Left colon (tissue), 2 donors: ENCODE data around the gene RFT1. TPM values are rescaled to one million over a fixed set of nuclear protein-coding genes. Genes with fewer than 3 reads are reported as not detected.

Source experiments
- ATAC-seq: fragments of 200-7000 bp; cut with Tn5 transposase; one replicate; pipeline ENCODE4 v1.9.1; 2020; ENCODE audit warnings: mild to moderate bottlenecking, moderate library complexity
- DNase-seq, 2 donors: peaks; one replicate each; pipeline ENCODE4 v3.0.0-alpha.2; 2020
- intact Hi-C, 2 donors: fragments of 100-400 bp; cut with DNase I in 1 of 2; cut with micrococcal nuclease in 1 of 2; formaldehyde crosslinking; loops; one replicate each; pipeline versions ENCODE4 v1.11.2 to v1.14.0; 2022; cut with DNase I, micrococcal nuclease
- total RNA-seq, 2 donors: library from RNA; stranded (reverse); fragmentation: NEBNext Ultra II Directional; extraction: Animal tissue kit (Norgen Biotek cat#: 25700); gene quantifications; one replicate each; pipeline ENCODE4 v1.2.1, GENCODE V29; 2021
- donor health status: DM: no; HTN: no; CAD: no.
- donor health status: DM: yes; HTN: yes; CAD: no.

The RFT1 gene
- total RNA-seq, 2 donors from 2014 or later, result 13.1 to 14.1 TPM

GRCh38 chr3:53109190-53109589 lies 21.0 kb downstream of the RFT1 start:
- ATAC-seq, result no peak
- intact Hi-C loops, result no loop called here
- DNase-seq, result no peak

- ATAC-seq, result no peak
- intact Hi-C loops, result no loop called here
- DNase-seq, result no peak
Measured at GRCh38 chr3:53104762-53105161, 25.5 kb downstream of the RFT1 start.

- DNase-seq, result no peak
- intact Hi-C loops, result no loop called here
- ATAC-seq, result no peak
Measured at GRCh38 chr3:53103397-53104296, 26.6 kb downstream of the RFT1 start.

- DNase-seq, result peak in 1 of 2 donors; percentile 7
- intact Hi-C loops, result no loop called here
- peak; percentile 84 for ATAC-seq
Measured at GRCh38 chr3:53102601-53103147, 27.6 kb downstream of the RFT1 start.

GRCh38 chr3:53101956-53102355 lies 28.3 kb downstream of the RFT1 start:
- DNase-seq, result no peak
- intact Hi-C loops, result no loop called here
- no peak for ATAC-seq

DNA sequence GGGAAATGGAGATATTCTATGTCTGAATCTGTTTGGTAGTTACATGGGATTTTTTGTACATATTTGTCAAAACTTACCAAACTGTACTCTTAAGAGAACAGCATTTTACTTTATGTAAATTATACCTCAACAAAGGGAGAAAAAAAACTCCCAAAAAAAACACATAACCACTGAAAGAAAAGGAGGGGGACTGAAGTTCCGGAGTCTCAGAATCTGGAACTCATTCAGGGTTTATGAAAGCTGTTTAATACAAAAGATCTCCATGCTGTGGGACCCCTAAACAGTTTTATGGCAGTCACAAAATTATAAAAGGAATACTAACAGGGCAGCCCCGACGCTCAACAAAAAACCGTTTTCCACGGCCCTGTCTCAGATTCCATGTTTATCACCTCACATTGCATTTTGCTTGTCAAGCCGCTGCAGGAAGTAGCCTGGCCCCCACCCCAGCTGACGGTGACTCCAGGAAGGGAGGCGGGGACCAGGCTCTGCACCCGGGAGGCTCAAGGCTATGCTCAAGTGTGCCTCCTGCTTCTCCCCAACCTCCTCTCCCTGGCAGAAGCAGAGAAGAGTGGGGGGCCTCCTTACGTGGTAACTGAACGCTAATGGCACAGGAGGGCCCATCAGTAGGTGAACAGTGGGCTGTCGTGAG lies 29.3 kb downstream of the RFT1 start:
- ATAC-seq (no peak), DNase-seq (no peak)
- intact Hi-C loops, result no loop called here

- intact Hi-C loops, result no loop called here
- DNase-seq (no peak), ATAC-seq (no peak)
Measured at GRCh38 chr3:53097887-53098286, 32.3 kb downstream of the RFT1 start.

DNA sequence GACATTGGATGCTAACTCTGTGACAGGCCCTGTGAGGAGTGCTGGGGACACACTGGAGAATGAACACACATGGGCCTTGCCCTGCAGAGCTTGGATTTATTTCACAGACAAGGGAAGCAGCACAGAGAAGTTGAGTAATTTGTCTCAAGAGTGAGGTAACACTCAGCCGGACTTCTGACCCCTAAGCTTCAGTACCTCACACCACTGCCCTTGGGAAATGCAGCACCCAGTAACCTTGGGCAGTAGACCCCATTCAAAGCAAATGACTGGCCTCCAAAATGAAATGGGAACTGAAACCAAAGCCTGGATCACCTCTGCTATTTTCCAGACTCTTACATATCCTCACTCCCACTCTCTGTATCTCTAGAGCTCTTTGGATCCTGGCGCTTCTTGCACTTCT lies 37.3 kb downstream of the RFT1 start:
- no peak for ATAC-seq
- intact Hi-C loops, result no loop called here

GRCh38 chr3:53092216-53092615 lies 38.0 kb downstream of the RFT1 start:
- no peak for DNase-seq
- intact Hi-C loops, result no loop called here
- no peak for ATAC-seq

More for the DNA sequence above, 37.3 kb downstream of the RFT1 start:
- no peak for DNase-seq

DNA sequence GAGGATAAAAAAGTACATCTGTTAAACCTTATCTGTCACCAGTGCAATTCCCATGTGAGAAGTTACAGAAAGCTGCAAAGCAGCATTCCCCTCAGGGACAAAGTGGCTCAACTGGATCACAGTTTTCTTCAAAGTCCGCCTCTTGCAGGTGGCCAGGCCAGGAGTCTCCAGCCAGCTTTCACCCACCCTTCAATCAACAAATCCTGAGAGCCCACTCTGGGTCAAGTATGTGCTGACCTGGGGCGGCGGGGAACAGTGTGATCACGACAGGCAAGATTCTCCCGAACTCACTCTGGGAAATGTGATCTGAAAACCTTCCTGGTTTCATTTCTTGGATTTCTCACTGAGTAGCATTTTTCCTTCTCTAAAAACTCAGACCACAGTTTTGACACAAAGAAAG lies 39.2 kb downstream of the RFT1 start:
- ATAC-seq (no peak), DNase-seq (no peak)
- intact Hi-C loops, result no loop called here

DNA sequence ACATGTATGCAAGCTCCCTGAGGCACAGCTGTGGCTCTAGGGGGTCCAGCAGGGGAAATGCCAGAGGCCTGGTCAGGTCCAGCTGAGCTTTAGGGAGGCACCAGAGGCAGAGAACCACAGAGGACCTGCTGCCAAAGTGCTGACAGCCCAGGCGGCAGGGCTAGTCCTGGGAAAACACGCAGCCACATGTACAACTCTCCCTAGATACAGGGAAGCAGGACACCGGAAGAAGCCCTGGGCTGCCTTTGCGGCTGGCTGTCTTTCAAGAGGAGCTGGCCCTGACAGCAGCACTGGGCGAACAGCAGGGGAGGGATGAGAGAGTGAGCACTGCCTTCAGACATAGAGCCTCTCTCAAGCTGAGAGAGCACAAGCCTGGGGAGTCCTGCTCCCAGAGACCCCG lies 40.7 kb downstream of the RFT1 start:
- no peak for ATAC-seq
- no peak for DNase-seq
- intact Hi-C loops, result no loop called here

GRCh38 chr3:53085476-53085875 lies 44.8 kb downstream of the RFT1 start:
- ATAC-seq, result no peak
- intact Hi-C loops, result no loop called here
- DNase-seq, result no peak

- DNase-seq, result no peak
- intact Hi-C loops, result no loop called here
- ATAC-seq, result peak; percentile 42
Measured at GRCh38 chr3:53084310-53085001, 45.8 kb downstream of the RFT1 start.

- DNase-seq, result no peak
Measured at GRCh38 chr3:53083949-53084309, 46.3 kb downstream of the RFT1 start.

DNA sequence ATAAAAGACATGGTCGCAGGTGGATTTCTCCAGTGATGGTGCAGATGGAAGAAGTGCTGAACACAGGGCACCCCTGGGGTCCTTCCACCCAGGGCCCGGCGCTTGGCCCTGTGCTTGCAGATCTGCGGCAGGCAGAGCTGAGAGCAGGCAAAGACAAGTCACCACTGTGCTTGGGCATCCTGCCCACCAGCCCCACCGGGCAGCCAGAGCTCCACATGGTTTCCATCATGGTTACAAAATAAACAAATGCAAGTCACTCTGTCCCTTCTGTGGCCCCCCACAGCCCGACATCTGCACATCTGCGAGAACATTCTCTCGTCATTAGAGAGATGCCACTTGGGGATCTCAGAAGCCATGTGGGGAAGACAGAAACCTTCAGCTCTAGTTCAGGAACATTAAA lies 46.7 kb downstream of the RFT1 start:
- DNase-seq, result no peak
- ATAC-seq, result no peak
- intact Hi-C loops, result no loop called here

More at GRCh38 chr3:53083949-53084309, 46.3 kb downstream of the RFT1 start:
- intact Hi-C loops, result no loop called here
- no peak for ATAC-seq

DNA sequence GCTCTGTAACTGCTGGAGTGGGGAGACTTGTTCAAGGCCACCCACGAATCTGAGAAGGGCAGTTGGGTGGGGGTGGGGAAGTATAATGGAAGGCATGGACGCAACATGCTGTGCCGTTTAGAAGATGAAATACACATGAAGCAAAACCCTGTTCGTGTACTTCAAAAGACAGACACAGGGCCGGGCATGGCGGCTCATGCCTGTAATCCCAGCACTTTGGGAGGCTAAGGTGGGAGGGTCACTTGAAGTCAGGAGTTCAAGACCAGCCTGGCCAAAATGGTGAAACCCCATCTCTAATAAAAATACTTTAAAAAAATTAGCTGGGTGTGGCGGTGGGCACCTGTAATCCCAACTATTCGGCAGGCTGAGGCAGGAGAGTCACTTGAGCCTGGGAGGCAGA lies 47.5 kb downstream of the RFT1 start:
- ATAC-seq (no peak), DNase-seq (no peak)
- intact Hi-C loops, result no loop called here

- no peak for ATAC-seq
- DNase-seq, result no peak
Measured at GRCh38 chr3:53081318-53081717, 48.9 kb downstream of the RFT1 start.

DNA sequence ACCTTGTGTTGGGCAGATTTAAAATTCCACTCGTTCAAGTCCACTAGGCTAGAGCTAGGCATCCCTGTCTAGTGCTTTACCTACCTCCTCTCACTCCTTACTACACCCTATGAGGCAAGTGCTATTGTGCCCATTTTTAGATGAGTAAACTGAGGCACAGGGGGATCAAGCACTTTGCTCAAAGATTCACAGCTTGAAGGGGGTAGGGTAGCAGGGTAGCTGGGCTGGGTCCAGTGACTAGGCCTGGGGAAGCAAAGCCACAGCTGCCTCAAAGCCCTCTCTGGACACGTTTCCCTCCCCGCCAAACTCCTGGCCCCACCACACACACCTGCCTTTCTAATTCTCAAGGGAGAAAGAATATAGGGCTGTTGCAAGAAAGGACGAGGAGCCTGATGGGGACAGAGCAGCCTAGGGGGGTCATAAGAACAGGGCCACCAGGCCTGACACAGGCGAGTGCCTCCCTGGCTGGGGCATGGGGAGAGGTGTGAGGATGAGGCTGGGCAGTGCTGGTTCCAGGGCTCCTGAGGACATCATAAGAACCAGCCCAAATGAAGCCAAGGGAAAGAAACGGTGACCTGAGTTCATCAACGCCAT lies 49.5 kb downstream of the RFT1 start:
- intact Hi-C loops, result no loop called here

More at GRCh38 chr3:53081318-53081717, 48.9 kb downstream of the RFT1 start:
- intact Hi-C loops, result no loop called here

More for the DNA sequence above, 49.5 kb downstream of the RFT1 start:
- DNase-seq, result no peak
- ATAC-seq, result no peak
